ENCODE measurements around the gene PPP1CA. TPM values are rescaled to one million over a fixed set of nuclear protein-coding genes. Genes with fewer than 3 reads are reported as not detected.
A peak's percentile ranks its signal among the peaks of the same experiment; 100 is the strongest.

PPP1CA gene
- total and polyA plus RNA-seq, 8 donors, result 108 to 173 (median 140) TPM

- TF ChIP-seq CTCF (IDR thresholded peaks at IDR 0.05), result no peak
- H3K27ac ChIP-seq, result no peak overlapping the region
Observed at GRCh38 chr11:67434395-67434881, 32.8 kb upstream of the PPP1CA start.

GRCh38 chr11:67433536-67434394 is 32.1 kb upstream of the PPP1CA start:
- Histone ChIP-seq H3K9me3 (no peaks in the 10 kb centered on the region), H3K27ac (no peak overlapping the region), H3K4me3 (no peak overlapping the region), H3K27me3 (no peaks in the 10 kb centered on the region), H3K36me3 (peaks cover 0 to 88% of the 10 kb centered on the region in 2 donors), H3K4me1 (peaks cover 7 to 42% of the 10 kb centered on the region in 2 donors)
- no peak for TF ChIP-seq CTCF (IDR thresholded peaks at IDR 0.05)
- intact Hi-C loops (cut with DNase I), result no loop called here
- ATAC-seq, result no peak
- no peak for DNase-seq

More at GRCh38 chr11:67434395-67434881, 32.8 kb upstream of the PPP1CA start:
- no peak overlapping the region for H3K4me3 ChIP-seq
- H3K36me3 ChIP-seq, result peaks cover 0 to 94% of the 10 kb centered on the region in 2 donors
- intact Hi-C loops (cut with DNase I), result no loop called here
- no peaks in the 10 kb centered on the region for H3K27me3 ChIP-seq
- H3K4me1 ChIP-seq, result peaks cover 1 to 42% of the 10 kb centered on the region in 2 donors
- ATAC-seq (no peak), DNase-seq (peak in 1 of 4 donors; percentile 76)
- no peaks in the 10 kb centered on the region for H3K9me3 ChIP-seq

- Histone ChIP-seq H3K36me3 (peaks cover 0 to 79% of the 10 kb centered on the region in 2 donors), H3K27ac (no peak overlapping the region), H3K4me3 (no peak overlapping the region), H3K4me1 (peaks cover 7 to 40% of the 10 kb centered on the region in 2 donors), H3K9me3 (no peaks in the 10 kb centered on the region), H3K27me3 (no peaks in the 10 kb centered on the region)
- ATAC-seq (no peak), DNase-seq (peak in 1 of 4 donors; percentile 76)
- TF ChIP-seq CTCF (IDR thresholded peaks at IDR 0.05), result no peak
- intact Hi-C loops (cut with DNase I), result no loop called here
Observed at GRCh38 chr11:67432655-67433349, 31.1 kb upstream of the PPP1CA start.

GRCh38 chr11:67431346-67432249 is 29.9 kb upstream of the PPP1CA start:
- no peak overlapping the region for H3K27ac ChIP-seq
- H3K27me3 ChIP-seq, result no peaks in the 10 kb centered on the region
- H3K4me3 ChIP-seq, result no peak overlapping the region
- no peak for DNase-seq
- no peak for ATAC-seq
- H3K4me1 ChIP-seq, result peaks cover 12 to 37% of the 10 kb centered on the region in 2 donors
- H3K9me3 ChIP-seq, result no peaks in the 10 kb centered on the region
- intact Hi-C loops (cut with DNase I), result no loop called here
- peaks cover 0 to 71% of the 10 kb centered on the region in 2 donors for H3K36me3 ChIP-seq
- no peak for TF ChIP-seq CTCF (IDR thresholded peaks at IDR 0.05)

Measured in left lung (tissue), 10 donors.